Right ventricle myocardium superior (tissue), 1 donor: ENCODE results near the gene SMS. TPM values are rescaled to one million over a fixed set of nuclear protein-coding genes. Genes with fewer than 3 reads are reported as not detected.

Experiments
- ATAC-seq: fragments of 200-7000 bp; cut with Tn5 transposase; one replicate; pipeline ENCODE4 v1.9.1; 2020; ENCODE audit warnings: mild to moderate bottlenecking; ENCODE audit not compliant: poor library complexity
- DNase-seq: peaks from one replicate; pipeline ENCODE4 v3.0.0-alpha.2; 2020
- intact Hi-C: fragments of 100-400 bp; cut with DNase I; formaldehyde crosslinking; loops from one replicate; pipeline ENCODE4 v1.11.2; 2022
- total RNA-seq: library from RNA; stranded (reverse); fragmentation: NEBNext Ultra II Directional; extraction: Animal tissue kit (Norgen Biotek cat#: 25700); gene quantifications from one replicate; pipeline ENCODE4 v1.2.1, GENCODE V29; 2021
- donor health status: DM: no; HTN: yes; CAD: no; lungs with severe emphysema.

SMS gene
- total RNA-seq, 1 donor from 2014 or later: 53.3 TPM

DNA sequence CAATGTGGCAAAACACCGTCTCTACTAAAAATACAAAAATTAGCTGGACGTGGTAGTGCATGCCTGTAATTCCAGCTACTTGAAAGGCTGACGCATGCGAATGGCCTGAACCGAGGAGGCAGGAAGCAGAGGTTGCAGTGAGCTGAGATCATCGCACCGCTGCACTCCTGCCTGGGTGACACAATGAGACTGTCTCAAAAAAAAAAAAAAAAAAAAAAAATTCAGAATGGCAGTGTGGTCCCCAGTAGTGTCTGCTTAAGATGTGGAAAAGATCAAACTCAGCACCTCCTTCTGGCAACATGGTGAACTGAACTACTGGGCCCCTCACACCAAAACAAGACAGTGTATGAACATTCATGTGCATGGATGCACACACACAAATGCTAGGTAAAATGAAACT, 32.2 kb downstream of the SMS start:
- ATAC-seq: peak; percentile 78
- intact Hi-C loops: loop anchor here (10.0 kb wide), 1 partner anchor 128 kb away; no protein-coding TSS in a partner anchor
- no peak for DNase-seq

GRCh38 chrX:21973321-21974010, 33.0 kb downstream of the SMS start:
- no peak for ATAC-seq

GRCh38 chrX:21974011-21974385, 33.5 kb downstream of the SMS start:
- intact Hi-C loops: loop anchor here (10.0 kb wide), 1 partner anchor 129 kb away; no protein-coding TSS in a partner anchor
- ATAC-seq (peak; percentile 12), DNase-seq (no peak)

More at GRCh38 chrX:21973321-21974010, 33.0 kb downstream of the SMS start:
- intact Hi-C loops: loop anchor here (10.0 kb wide), 1 partner anchor 129 kb away; no protein-coding TSS in a partner anchor
- no peak for DNase-seq

DNA sequence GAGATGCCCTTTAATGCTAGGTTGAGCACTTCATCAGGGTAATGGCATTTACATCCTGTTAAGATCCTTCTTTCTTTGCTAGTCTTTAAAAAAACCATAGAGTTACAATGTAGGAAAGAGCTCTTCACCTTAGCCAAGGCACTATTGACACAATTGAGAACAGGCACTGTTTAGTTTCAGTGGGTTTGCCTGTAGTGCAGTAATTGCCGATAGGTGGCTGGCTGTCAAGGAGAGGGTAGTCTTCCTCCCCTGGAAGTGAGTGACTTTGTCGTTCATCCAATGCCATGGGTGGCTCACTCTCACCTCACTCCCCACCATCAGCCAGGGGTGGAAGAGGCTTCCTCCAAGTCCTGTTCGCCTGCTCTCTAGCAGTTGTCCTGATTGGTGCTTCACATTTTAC, 34.7 kb downstream of the SMS start:
- no peak for DNase-seq
- no peak for ATAC-seq
- intact Hi-C loops: loop anchor here (10.0 kb wide), 1 partner anchor 130 kb away; no protein-coding TSS in a partner anchor

- peak; percentile 31 for ATAC-seq
- intact Hi-C loops: loop anchor here (10.0 kb wide), 1 partner anchor 131 kb away; no protein-coding TSS in a partner anchor
- DNase-seq: no peak
Measured at GRCh38 chrX:21975812-21976211, 35.3 kb downstream of the SMS start.

DNA sequence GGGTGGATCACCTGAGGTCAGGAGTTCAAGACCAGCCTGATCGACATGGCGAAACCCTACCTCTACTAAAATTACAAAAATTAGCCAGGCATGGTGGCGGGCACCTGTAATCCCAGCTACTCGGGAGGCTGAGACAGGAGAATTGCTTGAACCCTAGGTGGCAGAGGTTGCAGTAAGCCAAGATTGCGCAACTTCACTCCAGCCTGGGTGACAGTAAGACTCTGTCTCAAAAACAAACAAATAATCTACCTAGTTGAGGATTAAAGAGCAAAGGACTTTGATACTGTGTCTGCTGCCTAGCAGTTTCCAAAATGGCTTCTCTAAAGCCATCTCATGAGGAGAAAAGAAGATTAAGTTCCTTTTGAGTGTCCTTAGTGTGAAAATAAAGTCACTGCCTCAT, 37.8 kb downstream of the SMS start:
- no peak for DNase-seq
- ATAC-seq: no peak
- intact Hi-C loops: loop anchor here (10.0 kb wide), 1 partner anchor 134 kb away; no protein-coding TSS in a partner anchor

DNA sequence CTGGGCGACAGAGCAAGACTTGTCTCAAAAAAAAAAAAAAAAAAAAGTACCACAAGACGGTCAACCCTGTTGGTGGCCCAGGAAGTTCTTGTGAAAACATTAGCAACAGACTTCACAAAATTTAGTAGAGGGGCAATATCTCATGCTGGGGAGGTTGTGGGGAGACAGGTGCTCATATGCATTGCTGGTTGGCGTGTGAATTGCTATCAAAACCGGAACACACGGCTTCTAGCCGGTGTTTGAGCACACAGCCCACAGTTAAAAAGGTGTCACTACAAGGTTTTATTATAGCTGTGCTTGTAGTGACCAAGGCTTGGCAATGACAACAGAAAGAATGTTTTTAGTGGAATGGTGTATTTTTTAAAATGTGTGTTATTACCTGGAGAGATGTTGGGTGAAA, 41.8 kb downstream of the SMS start:
- no peak for ATAC-seq
- intact Hi-C loops: no loop called here
- DNase-seq: no peak

- DNase-seq (peak; percentile 47), ATAC-seq (peak; percentile 94)
- intact Hi-C loops: no loop called here
Measured at GRCh38 chrX:21985332-21985777, 44.8 kb downstream of the SMS start.

GRCh38 chrX:21986596-21986995, 46.1 kb downstream of the SMS start:
- no peak for DNase-seq
- no peak for ATAC-seq
- intact Hi-C loops: no loop called here

- DNase-seq: no peak
- intact Hi-C loops: no loop called here
Measured at GRCh38 chrX:21989384-21989783, 48.9 kb downstream of the SMS start.

DNA sequence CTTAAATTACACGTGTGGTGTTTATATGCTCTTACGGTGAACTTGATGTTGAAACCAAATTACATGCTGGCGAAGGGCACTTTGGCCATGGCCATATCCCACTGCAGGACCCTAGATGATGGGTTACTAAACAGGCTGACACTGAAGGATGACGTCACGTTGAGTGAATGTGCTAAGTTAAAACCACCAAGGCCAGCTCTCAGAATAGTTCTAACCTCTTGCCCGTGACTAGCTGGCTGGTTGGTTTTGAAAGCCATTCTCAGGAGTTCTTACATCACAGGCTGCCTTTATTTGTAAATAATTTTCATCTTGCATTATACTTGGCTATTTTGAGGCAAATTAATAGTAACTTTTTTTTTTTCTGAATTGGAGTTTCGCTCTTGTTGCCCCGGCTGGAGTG, 50.3 kb downstream of the SMS start:
- no peak for ATAC-seq
- no peak for DNase-seq
- intact Hi-C loops: no loop called here

More at GRCh38 chrX:21989384-21989783, 48.9 kb downstream of the SMS start:
- ATAC-seq: no peak

DNA sequence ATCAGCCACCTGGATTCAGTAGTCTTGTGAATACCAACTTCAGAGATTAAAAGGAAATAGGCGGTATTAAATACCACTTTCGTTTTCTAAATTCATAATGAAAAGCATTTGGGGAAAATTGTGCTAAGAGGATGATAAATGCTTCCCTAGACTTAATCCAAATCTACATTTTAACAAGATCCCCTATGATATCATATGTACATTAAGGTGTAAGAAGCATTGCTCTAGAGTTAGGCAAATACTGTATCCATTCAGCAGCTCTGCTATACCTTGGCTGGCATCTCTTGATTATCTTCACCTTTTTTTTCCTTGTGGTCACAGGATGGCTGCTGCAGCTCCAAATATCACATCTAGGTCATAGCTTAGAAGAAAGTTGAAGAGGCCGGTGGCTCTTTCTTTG, 51.0 kb downstream of the SMS start:
- no peak for ATAC-seq
- DNase-seq: no peak
- intact Hi-C loops: no loop called here

- DNase-seq (peak; percentile 55), ATAC-seq (peak; percentile 61)
Measured at GRCh38 chrX:21993265-21993664, 52.8 kb downstream of the SMS start.

DNA sequence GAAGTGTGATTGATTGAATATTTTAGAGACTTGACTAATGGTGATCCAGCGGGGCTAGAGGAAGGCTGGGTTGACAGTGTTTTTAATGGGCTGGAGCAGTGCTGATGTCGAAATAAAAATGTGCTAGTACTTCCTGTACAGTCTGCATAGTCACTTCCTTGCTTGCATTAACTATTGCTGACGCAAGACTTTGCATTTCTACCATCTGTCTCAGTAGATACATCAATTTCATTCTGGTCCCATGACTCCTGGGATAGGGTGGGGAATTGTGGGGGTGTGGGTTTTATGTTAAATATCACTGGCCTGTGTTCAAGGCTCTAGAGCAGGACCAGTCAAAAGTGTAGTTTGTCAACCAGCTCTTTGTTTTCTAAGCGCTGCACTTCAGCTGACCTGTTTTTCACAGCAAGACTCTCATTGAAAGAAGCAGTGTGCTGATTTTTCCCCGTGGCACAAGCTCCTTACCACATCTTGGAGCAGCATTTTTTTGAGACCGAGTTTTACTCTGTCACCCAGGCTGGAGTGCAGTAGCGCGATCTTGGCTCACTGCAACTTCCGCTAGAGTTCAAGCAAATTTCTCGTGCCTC, 56.5 kb downstream of the SMS start:
- ATAC-seq (peak; percentile 51), DNase-seq (no peak)
- intact Hi-C loops: no loop called here

More at GRCh38 chrX:21993265-21993664, 52.8 kb downstream of the SMS start:
- intact Hi-C loops: no loop called here

DNA sequence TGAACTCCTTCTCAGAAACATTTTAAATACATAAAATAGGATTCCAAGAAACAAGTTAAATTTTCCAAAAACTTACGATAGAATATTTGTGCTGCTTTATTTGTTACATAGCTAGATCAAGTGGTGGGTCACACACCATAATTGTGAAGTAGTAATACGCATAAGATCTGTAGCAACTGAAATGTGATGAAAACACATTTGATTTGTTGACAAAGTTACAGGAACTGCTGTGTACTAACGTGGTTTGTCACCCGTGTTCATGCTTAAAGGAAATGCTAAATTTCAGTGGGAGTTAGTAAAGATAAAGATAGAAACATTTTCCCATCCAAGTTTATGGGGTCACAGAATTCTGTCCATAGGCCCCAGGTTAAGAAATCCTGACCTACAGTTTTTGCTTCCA, 57.5 kb downstream of the SMS start:
- intact Hi-C loops: no loop called here
- no peak for ATAC-seq
- DNase-seq: no peak

GRCh38 chrX:22004866-22005265, 64.4 kb downstream of the SMS start:
- no peak for ATAC-seq
- no peak for DNase-seq
- intact Hi-C loops: no loop called here

DNA sequence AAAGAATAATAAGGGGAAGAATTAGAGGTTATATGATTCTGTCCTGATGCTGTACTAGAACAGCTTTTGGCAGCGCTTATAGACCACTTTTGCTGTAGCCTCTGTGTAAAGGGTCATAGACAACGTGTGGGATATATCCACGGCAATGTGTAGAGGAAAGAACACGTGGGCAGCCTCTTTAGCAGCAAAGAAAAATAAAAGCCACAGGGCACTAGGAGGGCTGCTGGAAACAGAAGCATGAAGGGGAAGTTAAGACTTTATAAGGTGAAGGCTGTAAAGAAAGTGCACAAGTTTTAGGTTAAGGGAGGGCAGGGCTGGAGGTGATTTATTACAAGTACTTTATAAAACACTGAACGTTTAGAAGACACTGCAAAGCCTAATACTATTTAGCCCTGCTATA, 71.5 kb downstream of the SMS start:
- DNase-seq (no peak), ATAC-seq (no peak)
- intact Hi-C loops: no loop called here

GRCh38 chrX:22012931-22013330, 72.4 kb downstream of the SMS start:
- intact Hi-C loops: no loop called here
- ATAC-seq (no peak), DNase-seq (no peak)

- DNase-seq (no peak), ATAC-seq (no peak)
- intact Hi-C loops: no loop called here
Measured at GRCh38 chrX:22015139-22015750, 74.7 kb downstream of the SMS start.
